Measurements from ENCODE around the gene ESYT2.
"Not testable (repeated sequence)": the region's sequence is repeated elsewhere in the genome, so short reads cannot be mapped to it uniquely, and the experiment has no call there.

- not testable (repeated sequence) for TF ChIP-seq CTCF, POLR2AphosphoS5, POLR2A, EP300 (IDR thresholded peaks at IDR 0.05)
These were observed 125.4 kb downstream of the ESYT2 start for GRCh38 chr7:158703679-158704523.
